Activated naive CD4-positive, alpha-beta T cell treated with anti-CD3 and anti-CD28 coated beads, Interleukin-2, amount 50 U/mL, for 72 hours (primary cell): ENCODE measurements around the gene OVCA2. TPM values are rescaled to one million over a fixed set of nuclear protein-coding genes. Genes with fewer than 3 reads are reported as not detected.

Experiments
- ATAC-seq, 2 donors: fragments of 150-1000 bp; cut with Tn5 transposase; 2 replicates each; pipeline ENCODE4 v1.10.0; 2021; ENCODE audit warnings: mild to moderate bottlenecking in 2 of 2, moderate library complexity in 2 of 2
- DNase-seq, 2 donors: peaks; one replicate each; pipeline ENCODE4 v3.0.0; 2021 to 2022; ENCODE audit warnings: low spot score in 2 of 2
- H3K27ac Mint-ChIP-seq, 2 donors: one replicate each; pipeline ENCODE4 v1.8.0; 2022; ENCODE audit warnings: mild to moderate bottlenecking in 2 of 2, mixed read lengths in 2 of 2
- H3K36me3 Mint-ChIP-seq, 2 donors: one replicate each; pipeline ENCODE4 v1.8.0; 2022; ENCODE audit warnings: mixed read lengths in 2 of 2
- H3K9me3 Mint-ChIP-seq, 2 donors: one replicate each; pipeline ENCODE4 v1.8.0; 2022; ENCODE audit warnings: mixed read lengths in 2 of 2
- total RNA-seq, 2 donors: library from RNA; stranded (reverse); gene quantifications; one replicate each; pipeline ENCODE4 v1.2.3, GENCODE V29; 2022

The OVCA2 gene
- total RNA-seq, 2 donors from 2014 or later = 21.8 to 30.7 TPM

- Mint-ChIP-seq H3K27ac (peak overlapping the region; percentile 98), H3K36me3 (peaks cover 15 to 18% of the 10 kb centered on the region in 2 donors), H3K9me3 (no peaks in the 10 kb centered on the region)
- ATAC-seq = no peak
- no peak for DNase-seq
Observed at GRCh38 chr17:2042933-2043332, 1.1 kb downstream of the OVCA2 start.

- DNase-seq (no peak), ATAC-seq (no peak)
- no peaks in the 10 kb centered on the region for H3K9me3 Mint-ChIP-seq
- H3K27ac Mint-ChIP-seq = peak overlapping the region in 1 of 2 donors; percentile 47
- H3K36me3 Mint-ChIP-seq = peaks cover 15 to 18% of the 10 kb centered on the region in 2 donors
Observed at GRCh38 chr17:2043785-2044184, 2.0 kb downstream of the OVCA2 start.

GRCh38 chr17:2044263-2044894, 2.6 kb downstream of the OVCA2 start:
- Mint-ChIP-seq H3K9me3 (no peaks in the 10 kb centered on the region), H3K27ac (peak overlapping the region in 1 of 2 donors; percentile 11), H3K36me3 (peaks cover 15 to 18% of the 10 kb centered on the region in 2 donors)
- DNase-seq = no peak
- ATAC-seq = no peak

GRCh38 chr17:2047590-2047989, 5.8 kb downstream of the OVCA2 start:
- Mint-ChIP-seq H3K9me3 (no peaks in the 10 kb centered on the region), H3K36me3 (peaks cover 9 to 11% of the 10 kb centered on the region in 2 donors), H3K27ac (no peak overlapping the region)
- no peak for ATAC-seq
- DNase-seq = no peak

GRCh38 chr17:2048805-2049204, 7.0 kb downstream of the OVCA2 start:
- DNase-seq (no peak), ATAC-seq (no peak)
- no peaks in the 10 kb centered on the region for H3K9me3 Mint-ChIP-seq
- no peaks in the 10 kb centered on the region for H3K36me3 Mint-ChIP-seq
- no peak overlapping the region for H3K27ac Mint-ChIP-seq

GRCh38 chr17:2049333-2050299, 7.8 kb downstream of the OVCA2 start:
- peak; percentile 53 to 55 for ATAC-seq
- Mint-ChIP-seq H3K27ac (peak overlapping the region; percentile 65 to 71), H3K9me3 (no peaks in the 10 kb centered on the region), H3K36me3 (no peaks in the 10 kb centered on the region)
- DNase-seq = peak; percentile 87 to 88

- no peak overlapping the region for H3K27ac Mint-ChIP-seq
- DNase-seq = peak in 1 of 2 donors; percentile 72
- H3K36me3 Mint-ChIP-seq = no peaks in the 10 kb centered on the region
- ATAC-seq = no peak
- no peaks in the 10 kb centered on the region for H3K9me3 Mint-ChIP-seq
Observed at GRCh38 chr17:2050300-2051060, 8.7 kb downstream of the OVCA2 start.

- ATAC-seq = no peak
- H3K36me3 Mint-ChIP-seq = no peaks in the 10 kb centered on the region
- no peak for DNase-seq
- no peak overlapping the region for H3K27ac Mint-ChIP-seq
- H3K9me3 Mint-ChIP-seq = no peaks in the 10 kb centered on the region
Observed at GRCh38 chr17:2051061-2051932, 9.5 kb downstream of the OVCA2 start.

GRCh38 chr17:2051933-2052559, 10.2 kb downstream of the OVCA2 start:
- no peaks in the 10 kb centered on the region for H3K36me3 Mint-ChIP-seq
- ATAC-seq (no peak), DNase-seq (no peak)
- no peaks in the 10 kb centered on the region for H3K9me3 Mint-ChIP-seq
- peak overlapping the region in 1 of 2 donors; percentile 26 for H3K27ac Mint-ChIP-seq

GRCh38 chr17:2053380-2054261, 11.8 kb downstream of the OVCA2 start:
- no peaks in the 10 kb centered on the region for H3K36me3 Mint-ChIP-seq
- peak overlapping the region in 1 of 2 donors; percentile 61 for H3K27ac Mint-ChIP-seq
- H3K9me3 Mint-ChIP-seq = no peaks in the 10 kb centered on the region
- peak; percentile 30 to 32 for ATAC-seq
- peak; percentile 84 to 86 for DNase-seq

GRCh38 chr17:2054262-2054511, 12.4 kb downstream of the OVCA2 start:
- Mint-ChIP-seq H3K27ac (peak overlapping the region; percentile 29 to 61), H3K36me3 (peaks cover 0 to under 1% of the 10 kb centered on the region in 2 donors), H3K9me3 (no peaks in the 10 kb centered on the region)
- ATAC-seq (peak in 1 of 2 donors; percentile 49), DNase-seq (peak in 1 of 2 donors; percentile 82)

- Mint-ChIP-seq H3K36me3 (peaks cover 5% of the 10 kb centered on the region in 2 donors), H3K27ac (peak within 1 kb of the TSS; percentile 61 to 70), H3K9me3 (no peaks in the 10 kb centered on the region)
- peak; percentile 90 for DNase-seq
- peak; percentile 61 to 64 for ATAC-seq
Observed at GRCh38 chr17:2054512-2055291, 12.9 kb downstream of the OVCA2 start, which contains the start of gene HIC1. HIC1 (plus strand) TSS chr17:2055103; CDS start chr17:2056691, 1,588 bp downstream.

- peaks cover 11 to 13% of the 10 kb centered on the region in 2 donors for H3K36me3 Mint-ChIP-seq
- H3K27ac Mint-ChIP-seq = no peak overlapping the region
- H3K9me3 Mint-ChIP-seq = no peaks in the 10 kb centered on the region
- DNase-seq = peak in 1 of 2 donors; percentile 35
- peak in 1 of 2 donors; percentile 9 for ATAC-seq
Observed at GRCh38 chr17:2055292-2056205, 13.7 kb downstream of the OVCA2 start.
